PC-9 (cell line): ENCODE data around the gene TMEM179. TPM values are rescaled to one million over a fixed set of nuclear protein-coding genes. Genes with fewer than 3 reads are reported as not detected.
"Not testable (repeated sequence)": the region's sequence is repeated elsewhere in the genome, so short reads cannot be mapped to it uniquely, and the experiment has no call there.

ENCODE experiments used
- BruUV-seq: library from RNA; stranded (reverse); fragments of 400-500 nt; replicated peaks from 2 replicates; lab custom pipeline; 2021; lab: Mats Ljungman, UMichigan
- CTCF ChIA-PET: fragments of 300-600 bp; sonication (Branson Sonifier 250); formaldehyde crosslinking; loops from one replicate; lab custom pipeline; 2022; ENCODE audit warnings: antibody characterized with exemption; lab: Charles Lee
- POLR2A ChIA-PET: fragments of 300-600 bp; sonication (Branson Sonifier 250); formaldehyde crosslinking; loops from one replicate; lab custom pipeline; 2022; ENCODE audit warnings: antibody characterized with exemption; ENCODE audit not compliant: unreplicated experiment; lab: Charles Lee
- DNase-seq, 2 experiments: peaks; one replicate each; pipeline versions ENCODE4 v3.0.0 to v3.0.0-alpha.2; 2015 to 2022; ENCODE audit warnings: mixed read lengths in 1 of 2
- H2AFZ ChIP-seq: fragments of 200-600 bp; sonication (generic); 2 replicates; pipeline ENCODE4 v1.8.1; 2017; ENCODE audit warnings: antibody characterized with exemption
- H3F3A ChIP-seq: fragments of 200-600 bp; sonication (generic); 2 replicates; pipeline ENCODE4 v1.8.1; 2017; ENCODE audit warnings: antibody characterized with exemption, mild to moderate bottlenecking, low read depth; ENCODE audit not compliant: insufficient read depth
- H3K27ac ChIP-seq: fragments of 200-600 bp; sonication (generic); 2 replicates; pipeline ENCODE4 v1.6.1; 2016; ENCODE audit warnings: mixed run types
- H3K27me3 ChIP-seq: fragments of 200-600 bp; sonication (generic); 2 replicates; pipeline ENCODE4 v1.6.1; 2016; ENCODE audit warnings: low read depth, mixed run types; ENCODE audit not compliant: insufficient read depth
- H3K36me3 ChIP-seq: fragments of 200-600 bp; sonication (generic); 2 replicates; pipeline ENCODE4 v1.6.1; 2016; ENCODE audit warnings: low read depth, mixed run types
- H3K4me1 ChIP-seq: fragments of 200-600 bp; sonication (generic); replicated peaks from 2 replicates; pipeline ENCODE4 v1.6.1; 2016; ENCODE audit warnings: mixed run types; ENCODE audit not compliant: insufficient read depth
- H3K4me2 ChIP-seq: fragments of 200-600 bp; sonication (generic); 2 replicates; pipeline ENCODE4 v1.6.1; 2017; ENCODE audit warnings: mixed run types
- H3K4me3 ChIP-seq: fragments of 200-600 bp; sonication (generic); 2 replicates; pipeline ENCODE4 v1.6.1; 2016; ENCODE audit warnings: mixed run types
- H3K79me2 ChIP-seq: fragments of 200-600 bp; sonication (generic); 2 replicates; pipeline ENCODE4 v1.6.1; 2017; ENCODE audit warnings: low read depth, mixed run types
- H3K9me2 ChIP-seq: fragments of 200-600 bp; sonication (generic); 2 replicates; pipeline ENCODE4 v1.8.1; 2017; ENCODE audit warnings: mild to moderate bottlenecking; ENCODE audit not compliant: insufficient read depth
- H3K9me3 ChIP-seq: fragments of 200-600 bp; sonication (generic); 2 replicates; pipeline ENCODE4 v1.8.1; 2016; ENCODE audit warnings: low read depth; ENCODE audit not compliant: insufficient read depth
- H4K20me1 ChIP-seq: fragments of 200-600 bp; sonication (generic); 2 replicates; pipeline ENCODE4 v1.8.1; 2017; ENCODE audit not compliant: insufficient read depth
- CTCF ChIP-seq: fragments of 200-600 bp; sonication (generic); conservative IDR thresholded peaks from 2 replicates; pipeline ENCODE4 v1.6.1; 2017; ENCODE audit warnings: mixed run types, antibody characterized with exemption, mild to moderate bottlenecking, moderate library complexity
- EZH2 ChIP-seq: fragments of 200-600 bp; sonication (generic); IDR thresholded peaks from 2 replicates; pipeline ENCODE4 v1.8.0; 2017; ENCODE audit warnings: antibody characterized with exemption, low read depth
- intact Hi-C: fragments of 100-400 bp; cut with micrococcal nuclease; formaldehyde crosslinking; loops from one replicate; pipeline ENCODE4 v1.10.0; 2022; ENCODE audit not compliant: unreplicated experiment
- total RNA-seq: library from RNA; stranded (reverse); gene quantifications from 2 replicates; pipeline ENCODE4 v1.2.3, GENCODE V29; 2021

Gene TMEM179
- total RNA-seq, 1 experiment from 2014 or later, result not detected

GRCh38 chr14:104637546-104638003 is 33.0 kb upstream of the TMEM179 start:
- ChIA-PET CTCF (no interaction called here), POLR2A (no interaction called here)
- intact Hi-C loops, result no loop called here
- no peaks in the 10 kb centered on the region for H3K4me1 ChIP-seq
- no peaks in the 10 kb centered on the region for H3K9me3 ChIP-seq
- no TSS peak for BruUV-seq
- peaks cover 71% of the 10 kb centered on the region for H3K27me3 ChIP-seq
- no peaks in the 10 kb centered on the region for H4K20me1 ChIP-seq
- TF ChIP-seq CTCF (no peak), EZH2 (no peak)
- no peaks in the 10 kb centered on the region for H3K36me3 ChIP-seq
- no peaks in the 10 kb centered on the region for H3K9me2 ChIP-seq
- no peaks in the 10 kb centered on the region for H3F3A ChIP-seq
- H3K4me3 ChIP-seq, result no peak overlapping the region
- no peak overlapping the region for H3K27ac ChIP-seq
- no peak overlapping the region for H2AFZ ChIP-seq
- no peaks in the 10 kb centered on the region for H3K79me2 ChIP-seq
- DNase-seq, result no peak
- H3K4me2 ChIP-seq, result no peak overlapping the region

GRCh38 chr14:104636846-104637545 is 32.4 kb upstream of the TMEM179 start:
- H3K4me2 ChIP-seq, H3K9me3 ChIP-seq, H3F3A ChIP-seq, H4K20me1 ChIP-seq, H3K4me3 ChIP-seq, intact Hi-C loops, H3K79me2 ChIP-seq, DNase-seq, BruUV-seq, H3K9me2 ChIP-seq, CTCF ChIA-PET, H2AFZ ChIP-seq, H3K36me3 ChIP-seq, H3K27ac ChIP-seq, H3K4me1 ChIP-seq: not testable (repeated sequence)
- POLR2A ChIA-PET, result interaction anchor here (0.6 kb wide), 1 partner anchor 29 kb away, joined by 3 read pairs; no protein-coding TSS in a partner anchor
- peaks cover 76% of the 10 kb centered on the region for H3K27me3 ChIP-seq

- BruUV-seq, result no TSS peak
- H3K9me3 ChIP-seq, result no peaks in the 10 kb centered on the region
- POLR2A ChIA-PET, result interaction anchor here (0.6 kb wide), 1 partner anchor 29 kb away, joined by 3 read pairs; no protein-coding TSS in a partner anchor
- no peaks in the 10 kb centered on the region for H3K79me2 ChIP-seq
- no peak overlapping the region for H3K27ac ChIP-seq
- peaks cover 85% of the 10 kb centered on the region for H3K27me3 ChIP-seq
- no peak for TF ChIP-seq EZH2
- TF ChIP-seq CTCF, result no peak
- H3K4me3 ChIP-seq, result no peak overlapping the region
- no peak for DNase-seq
- CTCF ChIA-PET, result no interaction called here
- intact Hi-C loops, result no loop called here
- H4K20me1 ChIP-seq, result no peaks in the 10 kb centered on the region
- H3K36me3 ChIP-seq, result no peaks in the 10 kb centered on the region
- no peaks in the 10 kb centered on the region for H3K9me2 ChIP-seq
- no peaks in the 10 kb centered on the region for H3K4me1 ChIP-seq
- no peak overlapping the region for H3K4me2 ChIP-seq
- no peak overlapping the region for H2AFZ ChIP-seq
- no peaks in the 10 kb centered on the region for H3F3A ChIP-seq
Observed at GRCh38 chr14:104636131-104636530, 31.6 kb upstream of the TMEM179 start.
